Lung microvascular endothelial cell (primary cell): Measurements from ENCODE around the gene ABL2. TPM values are rescaled to one million over a fixed set of nuclear protein-coding genes. Genes with fewer than 3 reads are reported as not detected.

Experiments
- DNase-seq, 2 donors: peaks; one replicate each; pipeline versions ENCODE4 v3.0.0 to v3.0.0-alpha.2; 2010; ENCODE audit warnings: low read depth in 2 of 2
- total RNA-seq: library from RNA; depleted of rRNA; stranded (reverse); fragments of >200 nt; gene quantifications from 2 replicates; pipeline ENCODE4 v1.2.1, GENCODE V29; 2014

Gene ABL2
- total RNA-seq, 1 donor from 2014 or later, result 50.6 TPM

- no peak for DNase-seq
These were observed 133.6 kb downstream of the ABL2 start for GRCh38 chr1:179095924-179096323.

GRCh38 chr1:179095377-179095776 lies 134.1 kb downstream of the ABL2 start:
- no peak for DNase-seq

GRCh38 chr1:179094818-179095217 lies 134.7 kb downstream of the ABL2 start:
- peak in 1 of 2 donors; percentile 47 for DNase-seq

GRCh38 chr1:179092896-179093461 lies 136.5 kb downstream of the ABL2 start:
- DNase-seq, result no peak

- DNase-seq, result peak in 1 of 2 donors; percentile 36
These were observed 137.7 kb downstream of the ABL2 start for GRCh38 chr1:179091691-179092165.

GRCh38 chr1:179090923-179091322 lies 138.6 kb downstream of the ABL2 start:
- DNase-seq, result no peak

GRCh38 chr1:179090522-179090921 lies 139.0 kb downstream of the ABL2 start:
- DNase-seq, result no peak

- DNase-seq, result no peak
These were observed 139.5 kb downstream of the ABL2 start for GRCh38 chr1:179089827-179090482.

GRCh38 chr1:179087665-179088064 lies 141.8 kb downstream of the ABL2 start:
- DNase-seq, result peak; percentile 85 to 88

- no peak for DNase-seq
These were observed 145.9 kb downstream of the ABL2 start for GRCh38 chr1:179083533-179083932.

GRCh38 chr1:179082999-179083335 lies 146.5 kb downstream of the ABL2 start:
- no peak for DNase-seq

GRCh38 chr1:179082333-179082998 lies 147.0 kb downstream of the ABL2 start:
- peak in 1 of 2 donors; percentile 30 for DNase-seq

- peak; percentile 85 to 88 for DNase-seq
These were observed 147.7 kb downstream of the ABL2 start, which contains the start of gene TOR3A for GRCh38 chr1:179081687-179082332. Gene TOR3A, plus strand, starts transcription at chr1:179082070. Its CDS starts 59 bp downstream, at chr1:179082129.

- DNase-seq, result no peak
These were observed 148.4 kb downstream of the ABL2 start for GRCh38 chr1:179080866-179081686.

- DNase-seq, result peak; percentile 79 to 81
These were observed 150.2 kb downstream of the ABL2 start for GRCh38 chr1:179079113-179079761.

GRCh38 chr1:179077396-179077795 lies 152.1 kb downstream of the ABL2 start:
- no peak for DNase-seq

- no peak for DNase-seq
These were observed 163.0 kb downstream of the ABL2 start for GRCh38 chr1:179066471-179066870.

- no peak for DNase-seq
These were observed 167.9 kb downstream of the ABL2 start for GRCh38 chr1:179061360-179062282.
